Spleen (tissue), 7 donors: ENCODE results near the gene CCDC172.

Source experiments
- POLR2A ChIP-seq, 3 donors: fragments of 450-650 bp; IDR thresholded peaks; one replicate each; pipeline ENCODE4 v1.5.1; 2017; ENCODE audit warnings: antibody characterized with exemption in 3 of 3, mild to moderate bottlenecking in 1 of 3
- TF ChIP-seq, protein P1 (sequence below), 11 experiments: fragments of 200-600 bp in 7 of 11; fragments of 450-650 bp in 4 of 11; sonication (generic) in 4 of 11; IDR thresholded peaks in 8 of 11; conservative IDR thresholded peaks in 3 of 11; 1 replicate in 7 of 11; 2 replicates in 4 of 11; pipeline versions ENCODE4 v1.4.0 to v1.8.0; 2016 to 2021; ENCODE audit warnings: antibody characterized with exemption in 11 of 11, inconsistent platforms in 4 of 11, mild to moderate bottlenecking in 1 of 11
- donor health status: DM: no; HTN: no; CAD: no; lungs with moderate emphysema.
- donor health status: DM: no; HTN: no; CAD: no.
- donor health status: DM: no; HTN: no; CAD: no.

DNA sequence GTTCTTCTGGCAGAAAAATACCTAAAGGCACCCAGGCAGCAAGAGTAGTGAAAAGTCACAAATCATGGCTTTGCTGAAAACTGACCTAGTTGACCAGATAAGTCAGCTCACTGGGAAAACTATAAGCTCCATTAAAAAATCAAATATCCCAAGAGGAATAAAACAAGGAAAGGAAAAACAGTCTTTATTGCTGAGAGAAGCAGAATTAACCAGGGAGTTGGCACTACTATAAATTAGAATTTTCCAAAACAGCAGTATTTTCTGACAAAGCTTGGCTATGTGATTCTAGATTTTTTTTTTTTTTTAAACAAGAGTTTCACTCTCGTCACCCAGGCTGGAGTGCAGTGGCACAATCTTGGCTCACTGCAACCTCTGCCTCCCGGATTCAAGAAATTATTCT, 12.6 kb downstream of the CCDC172 start:
- TF ChIP-seq, protein P1, sequence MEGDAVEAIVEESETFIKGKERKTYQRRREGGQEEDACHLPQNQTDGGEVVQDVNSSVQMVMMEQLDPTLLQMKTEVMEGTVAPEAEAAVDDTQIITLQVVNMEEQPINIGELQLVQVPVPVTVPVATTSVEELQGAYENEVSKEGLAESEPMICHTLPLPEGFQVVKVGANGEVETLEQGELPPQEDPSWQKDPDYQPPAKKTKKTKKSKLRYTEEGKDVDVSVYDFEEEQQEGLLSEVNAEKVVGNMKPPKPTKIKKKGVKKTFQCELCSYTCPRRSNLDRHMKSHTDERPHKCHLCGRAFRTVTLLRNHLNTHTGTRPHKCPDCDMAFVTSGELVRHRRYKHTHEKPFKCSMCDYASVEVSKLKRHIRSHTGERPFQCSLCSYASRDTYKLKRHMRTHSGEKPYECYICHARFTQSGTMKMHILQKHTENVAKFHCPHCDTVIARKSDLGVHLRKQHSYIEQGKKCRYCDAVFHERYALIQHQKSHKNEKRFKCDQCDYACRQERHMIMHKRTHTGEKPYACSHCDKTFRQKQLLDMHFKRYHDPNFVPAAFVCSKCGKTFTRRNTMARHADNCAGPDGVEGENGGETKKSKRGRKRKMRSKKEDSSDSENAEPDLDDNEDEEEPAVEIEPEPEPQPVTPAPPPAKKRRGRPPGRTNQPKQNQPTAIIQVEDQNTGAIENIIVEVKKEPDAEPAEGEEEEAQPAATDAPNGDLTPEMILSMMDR (IDR thresholded peaks at IDR 0.05 in 8 of 11, conservative IDR thresholded peaks at IDR 0.05 in 3 of 11) = no peak
- TF ChIP-seq POLR2A (IDR thresholded peaks at IDR 0.05) = no peak
